HG02943 (cell line): ENCODE data around the gene CBLN4.

ENCODE experiments used
- ATAC-seq: cut with Tn5 transposase; IDR thresholded peaks from one replicate; pipeline ENCODE4 v1.9.1; 2021; ENCODE audit warnings: mild to moderate bottlenecking, low read depth, moderate library complexity; ENCODE audit not compliant: unreplicated experiment

The CBLN4 gene

GRCh38 chr20:56005389-56005715, at the start of gene CBLN4:
TSS of gene CBLN4 (minus strand) at chr20:56005519. CDS start at chr20:56004171, 1,348 bp downstream.
- ATAC-seq, result no peak

GRCh38 chr20:56043227-56043626, 37.9 kb upstream of the CBLN4 start:
- ATAC-seq, result no peak

GRCh38 chr20:56032251-56032650, 26.9 kb upstream of the CBLN4 start:
- no peak for ATAC-seq

GRCh38 chr20:56018716-56019115, 13.4 kb upstream of the CBLN4 start:
- ATAC-seq, result no peak

GRCh38 chr20:56018194-56018593, 12.9 kb upstream of the CBLN4 start:
- no peak for ATAC-seq

GRCh38 chr20:56017560-56017959, 12.2 kb upstream of the CBLN4 start:
- no peak for ATAC-seq

GRCh38 chr20:56014998-56015397, 9.7 kb upstream of the CBLN4 start:
- ATAC-seq, result no peak

GRCh38 chr20:56014151-56014550, 8.8 kb upstream of the CBLN4 start:
- ATAC-seq, result no peak

- no peak for ATAC-seq
These were observed 519 bp downstream of the CBLN4 start for GRCh38 chr20:56004611-56005388.

- ATAC-seq, result no peak
These were observed 1.3 kb downstream of the CBLN4 start for GRCh38 chr20:56004007-56004406.

GRCh38 chr20:56002908-56003800, 2.2 kb downstream of the CBLN4 start:
- ATAC-seq, result no peak

GRCh38 chr20:56001890-56002289, 3.4 kb downstream of the CBLN4 start:
- ATAC-seq, result no peak

GRCh38 chr20:56001106-56001785, 4.1 kb downstream of the CBLN4 start:
- ATAC-seq, result no peak

GRCh38 chr20:55978550-55978949, 26.8 kb downstream of the CBLN4 start:
- ATAC-seq, result no peak

GRCh38 chr20:55977690-55978459, 27.4 kb downstream of the CBLN4 start:
- ATAC-seq, result no peak

GRCh38 chr20:55974491-55975202, 30.7 kb downstream of the CBLN4 start:
- ATAC-seq, result no peak

- no peak for ATAC-seq
These were observed 40.5 kb downstream of the CBLN4 start for GRCh38 chr20:55964790-55965189.

GRCh38 chr20:55961376-55962330, 43.7 kb downstream of the CBLN4 start:
- no peak for ATAC-seq

GRCh38 chr20:55953201-55953600, 52.1 kb downstream of the CBLN4 start:
- no peak for ATAC-seq
